ENCODE measurements around the gene LZTFL1. TPM values are rescaled to one million over a fixed set of nuclear protein-coding genes. Genes with fewer than 3 reads are reported as not detected.

The LZTFL1 gene
- total and polyA plus RNA-seq, 2 experiments from 2014 or later, result 6.3 to 13.9 TPM

DNA sequence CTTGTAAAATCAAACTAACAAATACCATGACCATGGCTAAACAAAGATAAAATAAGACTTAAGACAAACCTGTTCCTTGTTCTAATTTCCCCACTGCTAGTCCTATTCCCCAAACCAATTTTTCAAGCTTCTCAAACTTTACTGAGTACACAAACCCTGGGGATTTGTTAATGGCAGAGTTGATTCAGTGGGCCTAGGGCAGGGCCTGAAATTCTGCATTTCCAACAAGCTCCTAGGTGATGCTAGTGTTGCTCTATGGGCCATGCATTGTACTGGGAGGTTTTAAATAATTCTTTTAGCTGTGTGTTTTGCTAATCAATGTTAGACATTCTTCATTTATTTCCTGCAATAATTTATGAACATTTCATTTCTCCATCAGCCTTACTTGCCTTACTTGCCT, 31.1 kb upstream of the LZTFL1 start:
- H3K9me3 Mint-ChIP-seq, result no peaks in the 10 kb centered on the region
- no peaks in the 10 kb centered on the region for H3K27me3 ChIP-seq (ENCODE audit: insufficient read depth)
- H3K9me2 ChIP-seq (ENCODE audit: insufficient read depth), result 0 out of 2 replicates have a peak, but pooled peaks cover 3% of the 10 kb centered on the region
- ATAC-seq (no peak), DNase-seq (ENCODE audit: low spot score) (no peak)
- H3K4me1 Mint-ChIP-seq, result peaks cover 14% of the 10 kb centered on the region
- no peaks in the 10 kb centered on the region for H3K36me3 ChIP-seq (ENCODE audit: insufficient read depth)
- TF ChIP-seq, protein P1, sequence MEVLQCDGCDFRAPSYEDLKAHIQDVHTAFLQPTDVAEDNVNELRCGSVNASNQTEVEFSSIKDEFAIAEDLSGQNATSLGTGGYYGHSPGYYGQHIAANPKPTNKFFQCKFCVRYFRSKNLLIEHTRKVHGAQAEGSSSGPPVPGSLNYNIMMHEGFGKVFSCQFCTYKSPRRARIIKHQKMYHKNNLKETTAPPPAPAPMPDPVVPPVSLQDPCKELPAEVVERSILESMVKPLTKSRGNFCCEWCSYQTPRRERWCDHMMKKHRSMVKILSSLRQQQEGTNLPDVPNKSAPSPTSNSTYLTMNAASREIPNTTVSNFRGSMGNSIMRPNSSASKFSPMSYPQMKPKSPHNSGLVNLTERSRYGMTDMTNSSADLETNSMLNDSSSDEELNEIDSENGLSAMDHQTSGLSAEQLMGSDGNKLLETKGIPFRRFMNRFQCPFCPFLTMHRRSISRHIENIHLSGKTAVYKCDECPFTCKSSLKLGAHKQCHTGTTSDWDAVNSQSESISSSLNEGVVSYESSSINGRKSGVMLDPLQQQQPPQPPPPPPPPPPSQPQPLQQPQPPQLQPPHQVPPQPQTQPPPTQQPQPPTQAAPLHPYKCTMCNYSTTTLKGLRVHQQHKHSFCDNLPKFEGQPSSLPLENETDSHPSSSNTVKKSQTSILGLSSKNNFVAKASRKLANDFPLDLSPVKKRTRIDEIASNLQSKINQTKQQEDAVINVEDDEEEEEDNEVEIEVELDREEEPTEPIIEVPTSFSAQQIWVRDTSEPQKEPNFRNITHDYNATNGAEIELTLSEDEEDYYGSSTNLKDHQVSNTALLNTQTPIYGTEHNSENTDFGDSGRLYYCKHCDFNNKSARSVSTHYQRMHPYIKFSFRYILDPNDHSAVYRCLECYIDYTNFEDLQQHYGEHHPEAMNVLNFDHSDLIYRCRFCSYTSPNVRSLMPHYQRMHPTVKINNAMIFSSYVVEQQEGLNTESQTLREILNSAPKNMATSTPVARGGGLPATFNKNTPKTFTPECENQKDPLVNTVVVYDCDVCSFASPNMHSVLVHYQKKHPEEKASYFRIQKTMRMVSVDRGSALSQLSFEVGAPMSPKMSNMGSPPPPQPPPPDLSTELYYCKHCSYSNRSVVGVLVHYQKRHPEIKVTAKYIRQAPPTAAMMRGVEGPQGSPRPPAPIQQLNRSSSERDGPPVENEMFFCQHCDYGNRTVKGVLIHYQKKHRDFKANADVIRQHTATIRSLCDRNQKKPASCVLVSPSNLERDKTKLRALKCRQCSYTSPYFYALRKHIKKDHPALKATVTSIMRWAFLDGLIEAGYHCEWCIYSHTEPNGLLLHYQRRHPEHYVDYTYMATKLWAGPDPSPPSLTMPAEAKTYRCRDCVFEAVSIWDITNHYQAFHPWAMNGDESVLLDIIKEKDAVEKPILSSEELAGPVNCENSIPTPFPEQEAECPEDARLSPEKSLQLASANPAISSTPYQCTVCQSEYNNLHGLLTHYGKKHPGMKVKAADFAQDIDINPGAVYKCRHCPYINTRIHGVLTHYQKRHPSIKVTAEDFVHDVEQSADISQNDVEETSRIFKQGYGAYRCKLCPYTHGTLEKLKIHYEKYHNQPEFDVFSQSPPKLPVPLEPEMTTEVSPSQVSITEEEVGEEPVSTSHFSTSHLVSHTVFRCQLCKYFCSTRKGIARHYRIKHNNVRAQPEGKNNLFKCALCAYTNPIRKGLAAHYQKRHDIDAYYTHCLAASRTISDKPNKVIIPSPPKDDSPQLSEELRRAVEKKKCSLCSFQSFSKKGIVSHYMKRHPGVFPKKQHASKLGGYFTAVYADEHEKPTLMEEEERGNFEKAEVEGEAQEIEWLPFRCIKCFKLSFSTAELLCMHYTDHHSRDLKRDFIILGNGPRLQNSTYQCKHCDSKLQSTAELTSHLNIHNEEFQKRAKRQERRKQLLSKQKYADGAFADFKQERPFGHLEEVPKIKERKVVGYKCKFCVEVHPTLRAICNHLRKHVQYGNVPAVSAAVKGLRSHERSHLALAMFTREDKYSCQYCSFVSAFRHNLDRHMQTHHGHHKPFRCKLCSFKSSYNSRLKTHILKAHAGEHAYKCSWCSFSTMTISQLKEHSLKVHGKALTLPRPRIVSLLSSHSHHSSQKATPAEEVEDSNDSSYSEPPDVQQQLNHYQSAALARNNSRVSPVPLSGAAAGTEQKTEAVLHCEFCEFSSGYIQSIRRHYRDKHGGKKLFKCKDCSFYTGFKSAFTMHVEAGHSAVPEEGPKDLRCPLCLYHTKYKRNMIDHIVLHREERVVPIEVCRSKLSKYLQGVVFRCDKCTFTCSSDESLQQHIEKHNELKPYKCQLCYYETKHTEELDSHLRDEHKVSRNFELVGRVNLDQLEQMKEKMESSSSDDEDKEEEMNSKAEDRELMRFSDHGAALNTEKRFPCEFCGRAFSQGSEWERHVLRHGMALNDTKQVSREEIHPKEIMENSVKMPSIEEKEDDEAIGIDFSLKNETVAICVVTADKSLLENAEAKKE (CRISPR knock-in tag; IDR thresholded peaks at IDR 0.05), result no peak
- TF ChIP-seq POLR2AphosphoS5 (IDR thresholded peaks at IDR 0.05; ENCODE audit: low read depth) (no peak), CREB1 (CRISPR knock-in tag; IDR thresholded peaks at IDR 0.05; ENCODE audit: low read depth) (no peak), EZH2phosphoT487 (IDR thresholded peaks at IDR 0.05; ENCODE audit: unreplicated experiment) (no peak), ZNF114 (CRISPR knock-in tag; IDR thresholded peaks at IDR 0.05) (no peak)
- TF ChIP-seq, protein P2, sequence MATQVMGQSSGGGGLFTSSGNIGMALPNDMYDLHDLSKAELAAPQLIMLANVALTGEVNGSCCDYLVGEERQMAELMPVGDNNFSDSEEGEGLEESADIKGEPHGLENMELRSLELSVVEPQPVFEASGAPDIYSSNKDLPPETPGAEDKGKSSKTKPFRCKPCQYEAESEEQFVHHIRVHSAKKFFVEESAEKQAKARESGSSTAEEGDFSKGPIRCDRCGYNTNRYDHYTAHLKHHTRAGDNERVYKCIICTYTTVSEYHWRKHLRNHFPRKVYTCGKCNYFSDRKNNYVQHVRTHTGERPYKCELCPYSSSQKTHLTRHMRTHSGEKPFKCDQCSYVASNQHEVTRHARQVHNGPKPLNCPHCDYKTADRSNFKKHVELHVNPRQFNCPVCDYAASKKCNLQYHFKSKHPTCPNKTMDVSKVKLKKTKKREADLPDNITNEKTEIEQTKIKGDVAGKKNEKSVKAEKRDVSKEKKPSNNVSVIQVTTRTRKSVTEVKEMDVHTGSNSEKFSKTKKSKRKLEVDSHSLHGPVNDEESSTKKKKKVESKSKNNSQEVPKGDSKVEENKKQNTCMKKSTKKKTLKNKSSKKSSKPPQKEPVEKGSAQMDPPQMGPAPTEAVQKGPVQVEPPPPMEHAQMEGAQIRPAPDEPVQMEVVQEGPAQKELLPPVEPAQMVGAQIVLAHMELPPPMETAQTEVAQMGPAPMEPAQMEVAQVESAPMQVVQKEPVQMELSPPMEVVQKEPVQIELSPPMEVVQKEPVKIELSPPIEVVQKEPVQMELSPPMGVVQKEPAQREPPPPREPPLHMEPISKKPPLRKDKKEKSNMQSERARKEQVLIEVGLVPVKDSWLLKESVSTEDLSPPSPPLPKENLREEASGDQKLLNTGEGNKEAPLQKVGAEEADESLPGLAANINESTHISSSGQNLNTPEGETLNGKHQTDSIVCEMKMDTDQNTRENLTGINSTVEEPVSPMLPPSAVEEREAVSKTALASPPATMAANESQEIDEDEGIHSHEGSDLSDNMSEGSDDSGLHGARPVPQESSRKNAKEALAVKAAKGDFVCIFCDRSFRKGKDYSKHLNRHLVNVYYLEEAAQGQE (IDR thresholded peaks at IDR 0.05; ENCODE audit: unreplicated experiment), result no peak
- H3K27me3 Mint-ChIP-seq (ENCODE audit: insufficient read depth, low read depth, poor library complexity), result peaks cover 4% of the 10 kb centered on the region
- H4K20me1 ChIP-seq (replicated peaks; ENCODE audit: insufficient read depth), result no peaks in the 10 kb centered on the region
- H3K4me3 ChIP-seq, result no peak overlapping the region
- no peak overlapping the region for H3K27ac Mint-ChIP-seq
- H3K4me1 ChIP-seq (ENCODE audit: insufficient read depth), result peaks cover 8% of the 10 kb centered on the region
- H3K36me3 Mint-ChIP-seq (ENCODE audit: low read depth), result no peaks in the 10 kb centered on the region
- H3K79me2 ChIP-seq (replicated peaks; ENCODE audit: insufficient read depth), result no peaks in the 10 kb centered on the region
- no peaks in the 10 kb centered on the region for H3F3A ChIP-seq (replicated peaks; ENCODE audit: low read depth)
- H3K4me3 Mint-ChIP-seq, result no peak overlapping the region
- H3K27ac ChIP-seq (ENCODE audit: low read depth), result no peak overlapping the region
- no peak overlapping the region for H2AFZ ChIP-seq
- no peak overlapping the region for H3K4me2 ChIP-seq

Measured in GM23338 (cell line).